ENCODE results near the gene ZBTB48.
A peak's percentile ranks its signal among the peaks of the same experiment; 100 is the strongest.

The ZBTB48 gene

GRCh38 chr1:6582370-6582769 lies 2.6 kb downstream of the ZBTB48 start:
- no peak for DNase-seq (ENCODE audit: low spot score in 2 of 2)
- Mint-ChIP-seq H3K4me3 (peak overlapping the region; percentile 91), H3K27ac (peak overlapping the region; percentile 95), H3K9me3 (no peaks in the 10 kb centered on the region), H3K36me3 (peaks cover 33% of the 10 kb centered on the region), H3K4me1 (peaks cover 48% of the 10 kb centered on the region)
- ATAC-seq, result no peak

DNA sequence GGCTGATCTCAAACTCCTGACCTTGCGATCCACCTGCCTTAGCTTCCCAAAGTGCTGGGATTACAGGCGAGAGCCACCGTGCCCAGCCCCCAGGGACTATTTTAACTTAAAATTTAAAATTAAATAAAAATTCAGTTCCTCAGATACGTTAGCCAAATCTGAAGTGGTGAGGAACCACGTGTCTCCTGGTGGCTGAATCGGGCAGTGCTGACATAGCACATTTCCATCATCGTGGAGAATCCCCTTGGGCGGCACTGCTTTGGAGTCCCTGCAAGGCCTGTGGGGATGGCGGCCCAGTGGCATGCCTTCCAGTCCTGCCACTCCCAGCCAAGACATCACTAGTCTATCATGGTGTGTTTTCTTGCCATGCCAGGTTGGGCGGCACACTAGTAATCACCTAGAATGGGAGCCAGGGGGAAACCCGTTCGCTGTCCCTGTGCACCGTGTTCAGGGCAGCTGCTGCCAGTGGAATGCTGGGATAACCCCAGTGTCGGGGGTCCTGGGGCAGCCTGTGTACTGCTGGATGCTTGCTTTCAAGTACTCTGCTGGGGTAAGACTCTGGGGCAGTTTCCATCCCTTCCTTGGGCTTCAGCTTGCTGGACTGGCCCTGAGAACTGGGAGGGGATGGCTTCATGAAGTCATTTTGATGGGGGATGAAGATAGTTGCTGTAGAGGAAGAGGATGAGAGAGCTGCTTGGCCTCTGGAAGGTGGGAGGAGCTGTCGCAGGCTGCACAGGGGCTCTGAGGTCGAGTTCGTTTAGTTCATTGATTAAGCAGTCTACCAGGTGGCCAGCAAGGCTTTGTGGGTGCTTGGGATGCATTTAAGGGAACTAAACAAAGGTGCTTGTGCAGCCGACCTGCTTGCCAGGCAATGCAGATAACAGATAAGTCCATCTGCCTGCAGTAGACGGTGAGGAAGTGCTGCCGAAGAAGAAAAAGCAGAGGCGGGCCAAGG lies 4.6 kb downstream of the ZBTB48 start:
- no peak for DNase-seq (ENCODE audit: low spot score in 2 of 2)
- peaks cover 39% of the 10 kb centered on the region for H3K36me3 Mint-ChIP-seq
- H3K4me1 Mint-ChIP-seq, result peaks cover 41% of the 10 kb centered on the region
- H3K4me3 Mint-ChIP-seq, result no peak overlapping the region
- no peaks in the 10 kb centered on the region for H3K9me3 Mint-ChIP-seq
- ATAC-seq, result no peak
- peak overlapping the region; percentile 69 for H3K27ac Mint-ChIP-seq

DNA sequence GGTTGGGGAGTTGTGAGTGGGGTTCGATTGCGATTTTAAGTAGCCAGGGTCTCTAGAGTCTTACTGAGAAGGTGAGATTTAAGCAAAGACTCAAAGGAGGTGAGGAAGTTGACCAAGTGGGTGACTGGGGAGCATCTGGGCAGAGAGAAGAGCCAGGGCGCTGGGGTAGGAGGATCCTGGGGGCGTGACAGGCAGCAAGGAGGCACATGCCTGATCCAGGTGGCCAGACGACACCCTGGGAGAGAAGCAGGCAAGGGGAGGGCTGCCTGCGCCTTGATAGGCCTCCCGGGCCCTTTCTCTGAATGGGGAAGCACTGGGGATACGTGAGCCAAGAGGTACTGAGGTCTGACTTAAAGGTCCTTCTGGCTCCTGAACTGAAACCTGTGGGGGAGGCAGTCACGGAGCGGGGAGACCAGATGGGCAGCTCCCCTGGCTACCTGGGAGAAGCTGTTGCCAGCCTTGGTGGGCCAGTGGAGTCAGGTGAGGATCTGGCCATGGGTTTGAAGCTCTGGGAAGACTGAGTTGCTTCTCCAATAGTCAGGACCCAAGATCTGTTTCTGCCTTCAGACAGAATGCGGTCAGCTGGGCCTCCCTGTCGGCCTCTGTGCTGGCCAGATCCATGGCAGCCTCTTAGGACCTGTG lies 5.4 kb downstream of the ZBTB48 start:
- ATAC-seq, result no peak
- no peak overlapping the region for H3K4me3 Mint-ChIP-seq
- peaks cover 37% of the 10 kb centered on the region for H3K4me1 Mint-ChIP-seq
- no peaks in the 10 kb centered on the region for H3K9me3 Mint-ChIP-seq
- peaks cover 40% of the 10 kb centered on the region for H3K36me3 Mint-ChIP-seq
- H3K27ac Mint-ChIP-seq, result peak overlapping the region; percentile 69
- DNase-seq (ENCODE audit: low spot score in 2 of 2), result no peak

GRCh38 chr1:6585841-6586240 lies 6.0 kb downstream of the ZBTB48 start:
- Mint-ChIP-seq H3K4me1 (peaks cover 36% of the 10 kb centered on the region), H3K36me3 (peaks cover 43% of the 10 kb centered on the region), H3K9me3 (no peaks in the 10 kb centered on the region), H3K4me3 (no peak overlapping the region), H3K27ac (no peak overlapping the region)
- DNase-seq (ENCODE audit: low spot score in 2 of 2) (no peak), ATAC-seq (no peak)

- Mint-ChIP-seq H3K9me3 (no peaks in the 10 kb centered on the region), H3K4me1 (peaks cover 36% of the 10 kb centered on the region), H3K4me3 (no peak overlapping the region), H3K27ac (peak overlapping the region; percentile 86), H3K36me3 (peaks cover 48% of the 10 kb centered on the region)
- ATAC-seq (peak; percentile 5), DNase-seq (ENCODE audit: low spot score in 2 of 2) (no peak)
Observed at GRCh38 chr1:6586404-6586816, 6.6 kb downstream of the ZBTB48 start.

- peaks cover 58% of the 10 kb centered on the region for H3K36me3 Mint-ChIP-seq
- DNase-seq (ENCODE audit: low spot score in 2 of 2) (no peak), ATAC-seq (no peak)
- peaks cover 33% of the 10 kb centered on the region for H3K4me1 Mint-ChIP-seq
- H3K4me3 Mint-ChIP-seq, result no peak overlapping the region
- H3K27ac Mint-ChIP-seq, result peak overlapping the region; percentile 86
- H3K9me3 Mint-ChIP-seq, result no peaks in the 10 kb centered on the region
Observed at GRCh38 chr1:6587261-6588005, 7.6 kb downstream of the ZBTB48 start.

DNA sequence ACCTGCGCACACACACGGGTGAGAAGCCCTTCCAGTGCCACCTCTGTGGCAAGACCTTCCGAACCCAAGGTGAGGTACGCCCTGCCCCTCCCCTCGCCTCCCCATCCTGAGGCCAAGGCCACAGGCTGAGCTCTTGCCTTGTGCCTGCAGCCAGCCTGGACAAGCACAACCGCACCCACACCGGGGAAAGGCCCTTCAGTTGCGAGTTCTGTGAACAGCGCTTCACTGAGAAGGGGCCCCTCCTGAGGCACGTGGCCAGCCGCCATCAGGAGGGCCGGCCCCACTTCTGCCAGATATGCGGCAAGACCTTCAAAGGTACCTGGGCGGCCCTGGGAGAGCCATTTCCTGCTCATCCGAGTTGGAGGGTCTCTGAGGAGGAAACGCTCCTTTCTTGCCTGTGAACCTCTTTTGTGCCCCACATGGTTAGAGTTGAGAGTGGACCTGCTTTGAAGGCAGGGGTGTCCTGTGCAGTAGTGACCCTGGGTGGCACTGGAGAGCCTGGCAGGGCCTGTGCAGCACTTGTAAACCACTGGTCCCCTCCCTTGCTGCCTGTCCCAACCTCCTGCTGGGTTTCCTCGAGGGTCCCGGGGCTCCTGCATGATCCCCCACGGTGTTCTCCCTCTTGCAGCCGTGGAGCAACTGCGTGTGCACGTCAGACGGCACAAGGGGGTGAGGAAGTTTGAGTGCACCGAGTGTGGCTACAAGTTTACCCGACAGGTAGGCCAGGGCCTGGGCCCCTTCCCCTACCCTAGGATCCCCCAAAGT lies 8.5 kb downstream of the ZBTB48 start:
- ATAC-seq (no peak), DNase-seq (ENCODE audit: low spot score in 2 of 2) (no peak)
- Mint-ChIP-seq H3K27ac (peak overlapping the region; percentile 86), H3K4me3 (no peak overlapping the region), H3K4me1 (peaks cover 30% of the 10 kb centered on the region), H3K9me3 (no peaks in the 10 kb centered on the region), H3K36me3 (peaks cover 66% of the 10 kb centered on the region)

- peaks cover 30% of the 10 kb centered on the region for H3K4me1 Mint-ChIP-seq
- H3K27ac Mint-ChIP-seq, result peak overlapping the region; percentile 50
- no peaks in the 10 kb centered on the region for H3K9me3 Mint-ChIP-seq
- peaks cover 66% of the 10 kb centered on the region for H3K36me3 Mint-ChIP-seq
- DNase-seq (ENCODE audit: low spot score in 2 of 2) (no peak), ATAC-seq (no peak)
- no peak overlapping the region for H3K4me3 Mint-ChIP-seq
Observed at GRCh38 chr1:6588893-6589520, 9.2 kb downstream of the ZBTB48 start.

- DNase-seq (ENCODE audit: low spot score in 2 of 2), result no peak
- H3K27ac Mint-ChIP-seq, result peak overlapping the region; percentile 50
Observed at GRCh38 chr1:6590046-6590445, 10.3 kb downstream of the ZBTB48 start.

GRCh38 chr1:6591222-6591621 lies 11.4 kb downstream of the ZBTB48 start:
- no peak overlapping the region for H3K4me3 Mint-ChIP-seq

More at GRCh38 chr1:6590046-6590445, 10.3 kb downstream of the ZBTB48 start:
- peaks cover 70% of the 10 kb centered on the region for H3K36me3 Mint-ChIP-seq
- H3K4me3 Mint-ChIP-seq, result no peak overlapping the region
- H3K4me1 Mint-ChIP-seq, result peaks cover 25% of the 10 kb centered on the region
- H3K9me3 Mint-ChIP-seq, result no peaks in the 10 kb centered on the region
- no peak for ATAC-seq

DNA sequence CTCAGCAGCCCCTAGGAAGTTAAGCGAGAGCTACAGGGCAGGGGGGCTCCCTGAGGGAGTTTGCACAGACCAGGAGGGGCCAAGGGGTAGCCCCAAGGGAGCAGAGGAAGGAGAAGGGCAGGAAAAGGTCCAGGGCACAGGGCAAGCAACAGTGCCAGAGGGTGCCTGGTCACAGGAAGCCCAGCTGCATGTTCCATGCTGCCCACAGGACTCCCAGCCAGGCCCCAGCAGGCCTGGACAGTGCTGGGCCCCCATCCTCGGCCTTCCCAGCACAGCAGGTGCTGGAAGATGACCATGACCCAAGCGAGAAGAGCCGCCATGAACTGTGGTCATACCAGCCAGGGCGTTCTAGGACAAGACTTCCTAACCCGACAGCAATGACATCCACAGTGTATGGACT lies 11.8 kb downstream of the ZBTB48 start:
- Mint-ChIP-seq H3K4me3 (no peak overlapping the region), H3K27ac (peak overlapping the region; percentile 50), H3K36me3 (peaks cover 83% of the 10 kb centered on the region), H3K4me1 (peaks cover 37% of the 10 kb centered on the region), H3K9me3 (no peaks in the 10 kb centered on the region)
- no peak for DNase-seq (ENCODE audit: low spot score in 2 of 2)
- ATAC-seq, result no peak

More at GRCh38 chr1:6591222-6591621, 11.4 kb downstream of the ZBTB48 start:
- DNase-seq (ENCODE audit: low spot score in 2 of 2) (no peak), ATAC-seq (no peak)
- Mint-ChIP-seq H3K9me3 (no peaks in the 10 kb centered on the region), H3K36me3 (peaks cover 79% of the 10 kb centered on the region), H3K4me1 (peaks cover 34% of the 10 kb centered on the region), H3K27ac (peak overlapping the region; percentile 50)

DNA sequence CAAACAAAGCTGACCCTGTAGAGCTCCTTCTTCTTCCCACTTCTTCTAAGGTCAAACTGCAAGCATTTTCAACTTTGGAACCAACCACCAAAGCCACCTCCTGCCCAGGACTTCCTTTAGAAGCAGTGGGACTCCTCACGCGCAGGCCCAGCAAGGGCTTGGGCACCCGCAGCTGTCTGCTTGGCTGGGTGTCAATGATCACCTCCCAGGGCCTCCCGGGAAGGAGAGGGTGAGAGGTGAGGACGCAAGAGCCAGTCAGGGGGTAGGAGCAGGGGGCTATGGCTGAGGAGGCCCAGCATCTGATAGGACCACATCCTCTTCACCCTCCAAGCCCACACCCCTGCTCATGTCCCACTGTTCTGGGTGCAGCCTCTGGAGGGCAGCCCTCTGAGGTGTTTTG lies 12.6 kb downstream of the ZBTB48 start:
- H3K36me3 Mint-ChIP-seq, result peaks cover 91% of the 10 kb centered on the region
- H3K4me3 Mint-ChIP-seq, result no peak overlapping the region
- H3K27ac Mint-ChIP-seq, result peak overlapping the region; percentile 50
- peaks cover 37% of the 10 kb centered on the region for H3K4me1 Mint-ChIP-seq
- ATAC-seq (no peak), DNase-seq (ENCODE audit: low spot score in 2 of 2) (no peak)
- H3K9me3 Mint-ChIP-seq, result no peaks in the 10 kb centered on the region

GRCh38 chr1:6592865-6593593 lies 13.2 kb downstream of the ZBTB48 start:
- Mint-ChIP-seq H3K36me3 (peaks cover 97% of the 10 kb centered on the region), H3K4me1 (peaks cover 43% of the 10 kb centered on the region), H3K4me3 (no peak overlapping the region), H3K9me3 (no peaks in the 10 kb centered on the region), H3K27ac (peak overlapping the region; percentile 50)
- ATAC-seq (no peak), DNase-seq (ENCODE audit: low spot score in 2 of 2) (no peak)

DNA sequence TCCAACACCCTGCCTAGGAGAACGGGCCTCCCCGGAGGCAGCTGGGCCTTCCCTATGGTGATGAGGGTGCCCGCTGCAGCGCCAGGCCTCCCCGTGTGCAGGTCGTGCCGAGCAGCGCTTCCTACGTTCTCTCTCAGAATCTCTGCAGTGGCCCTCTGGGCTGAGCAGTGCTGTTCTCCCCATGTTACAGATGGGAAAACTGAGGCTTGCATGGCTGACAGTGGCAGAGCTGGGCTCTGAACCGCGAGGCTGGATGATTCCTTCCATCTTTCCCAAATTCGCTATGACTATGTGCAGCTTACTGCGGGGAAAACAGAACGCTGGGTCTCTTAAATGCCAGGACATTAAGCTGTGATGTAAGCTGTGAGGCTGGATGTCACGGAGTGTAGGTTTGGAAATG lies 14.0 kb downstream of the ZBTB48 start:
- Mint-ChIP-seq H3K4me1 (peaks cover 43% of the 10 kb centered on the region), H3K4me3 (no peak overlapping the region), H3K27ac (no peak overlapping the region), H3K9me3 (no peaks in the 10 kb centered on the region), H3K36me3 (peaks cover 99% of the 10 kb centered on the region)
- ATAC-seq, result no peak
- DNase-seq (ENCODE audit: low spot score in 2 of 2), result no peak
